Hepatocyte (in vitro differentiated cells): ENCODE data around the gene RBM33. TPM values are rescaled to one million over a fixed set of nuclear protein-coding genes. Genes with fewer than 3 reads are reported as not detected.

Experiments
- DNase-seq: peaks from one replicate; pipeline ENCODE4 v3.0.0-alpha.2; 2016; ENCODE audit warnings: low spot score
- H2AFZ ChIP-seq: fragments of 200-600 bp; sonication (generic); 2 replicates; pipeline ENCODE4 v1.6.0; 2016; ENCODE audit warnings: antibody characterized with exemption, mild to moderate bottlenecking
- H3K27ac ChIP-seq: fragments of 200-600 bp; sonication (generic); 2 replicates; pipeline ENCODE4 v1.5.1; 2016; ENCODE audit warnings: mild to moderate bottlenecking
- H3K27me3 ChIP-seq: fragments of 200-600 bp; sonication (generic); 2 replicates; pipeline ENCODE4 v1.6.1; 2016
- H3K36me3 ChIP-seq: fragments of 200-600 bp; sonication (generic); replicated peaks from 2 replicates; pipeline ENCODE4 v1.5.1; 2016; ENCODE audit warnings: low read depth; ENCODE audit not compliant: insufficient read depth
- H3K4me1 ChIP-seq: fragments of 200-600 bp; sonication (generic); 2 replicates; pipeline ENCODE4 v1.5.1; 2016; ENCODE audit warnings: mild to moderate bottlenecking, moderate library complexity; ENCODE audit not compliant: insufficient read depth
- H3K4me2 ChIP-seq: fragments of 200-600 bp; sonication (generic); 2 replicates; pipeline ENCODE4 v1.6.0; 2016
- H3K4me3 ChIP-seq: fragments of 200-600 bp; sonication (generic); 2 replicates; pipeline ENCODE4 v1.5.1; 2016; ENCODE audit warnings: mild to moderate bottlenecking
- H3K79me2 ChIP-seq: fragments of 200-600 bp; sonication (generic); 2 replicates; pipeline ENCODE4 v1.6.0; 2017; ENCODE audit warnings: mild to moderate bottlenecking
- H3K9me2 ChIP-seq: fragments of 200-600 bp; sonication (generic); replicated peaks from 2 replicates; pipeline ENCODE4 v1.6.0; 2017; ENCODE audit warnings: mild to moderate bottlenecking; ENCODE audit not compliant: insufficient read depth
- H3K9me3 ChIP-seq: fragments of 200-600 bp; sonication (generic); 2 replicates; pipeline ENCODE4 v1.5.1; 2016; ENCODE audit warnings: low read depth, mild to moderate bottlenecking
- H4K20me1 ChIP-seq: fragments of 200-600 bp; sonication (generic); 2 replicates; pipeline ENCODE4 v1.6.0; 2016; ENCODE audit warnings: mild to moderate bottlenecking; ENCODE audit not compliant: insufficient read depth, poor library complexity, severe bottlenecking
- EZH2 ChIP-seq: fragments of 200-600 bp; sonication (generic); IDR thresholded peaks from 2 replicates; pipeline ENCODE4 v1.6.1; 2016; ENCODE audit warnings: antibody characterized with exemption, mild to moderate bottlenecking, borderline replicate concordance
- EZH2phosphoT487 ChIP-seq: fragments of 200-600 bp; sonication (generic); IDR thresholded peaks from one replicate; pipeline ENCODE4 v1.6.1; 2018; ENCODE audit warnings: antibody characterized with exemption, mild to moderate bottlenecking, low read depth, moderate library complexity; ENCODE audit not compliant: unreplicated experiment, severe bottlenecking
- WGBS: methylation state at CpG from one replicate; pipeline ENCODE4 v1.1.6; 2016; ENCODE audit warnings: low lambda C conversion rate; ENCODE audit errors: missing lambda C conversion rate; 5-methylcytosine and 5-hydroxymethylcytosine counted together
- polyA plus RNA-seq: library from polyadenylated mRNA; unstranded; fragments of >200 nt; fragmentation: Nextera tagmentation; extraction: Ambion mirVana; gene quantifications from 2 replicates; pipeline ENCODE4 v1.2.1, GENCODE V29; 2016
- total RNA-seq: library from RNA; depleted of rRNA; stranded (reverse); fragments of >200 nt; gene quantifications from 2 replicates; pipeline ENCODE4 v1.2.3, GENCODE V29; 2014
- TF ChIP-seq, protein P1 (sequence below): fragments of 200-600 bp; sonication (generic); IDR thresholded peaks from 2 replicates; pipeline ENCODE4 v1.5.1; 2016; ENCODE audit warnings: antibody characterized with exemption, mild to moderate bottlenecking; ENCODE audit not compliant: poor library complexity

Gene RBM33
- total and polyA plus RNA-seq, 2 experiments from 2014 or later: 24.8 to 40.8 TPM

DNA sequence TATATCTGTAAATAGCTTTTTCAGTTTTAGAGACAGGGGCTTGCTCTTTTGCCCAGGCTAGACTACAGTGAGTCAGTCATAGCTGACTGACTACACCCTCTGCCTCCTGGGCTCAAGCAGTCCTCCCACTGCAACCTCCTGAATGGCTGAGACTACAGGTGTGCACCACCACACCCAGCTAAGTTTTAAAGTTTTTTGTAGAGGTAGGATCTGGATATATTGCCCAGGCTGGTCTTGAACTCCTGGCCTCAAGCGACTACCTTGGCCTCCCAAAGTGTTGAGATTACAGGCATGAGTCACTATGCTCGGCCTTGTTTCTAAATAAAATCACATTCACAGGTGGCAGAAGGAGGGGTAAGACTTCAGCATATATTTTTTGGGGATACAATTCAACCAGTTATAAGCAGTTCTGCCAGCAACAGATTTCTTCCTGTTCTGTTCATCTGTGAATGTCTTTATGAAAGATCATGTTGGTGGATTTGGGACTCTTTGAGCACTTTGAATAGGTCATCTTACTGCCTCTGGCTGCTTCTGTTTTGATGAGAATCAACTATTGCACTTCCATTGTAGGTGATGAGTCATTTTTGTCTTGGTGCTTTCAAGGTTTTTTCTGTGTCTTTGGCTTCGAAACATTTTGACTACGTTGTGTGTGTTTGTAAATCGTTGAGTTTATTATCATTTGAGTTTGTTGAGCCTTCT is 15.7 kb downstream of the RBM33 start:
- whole genome bisulfite sequencing: 80% methylated on average over 5 of the region's 5 CpGs
- Histone ChIP-seq H2AFZ (no peak overlapping the region), H3K9me2 (no peaks in the 10 kb centered on the region), H3K9me3 (no peaks in the 10 kb centered on the region), H4K20me1 (peaks cover 93% of the 10 kb centered on the region), H3K4me3 (no peak overlapping the region), H3K27ac (no peak overlapping the region), H3K4me2 (no peak overlapping the region), H3K27me3 (no peaks in the 10 kb centered on the region), H3K4me1 (peaks cover 3% of the 10 kb centered on the region), H3K79me2 (peaks cover 100% of the 10 kb centered on the region), H3K36me3 (no peaks in the 10 kb centered on the region)
- DNase-seq: no peak
- TF ChIP-seq EZH2phosphoT487 (no peak), EZH2 (no peak)
- TF ChIP-seq, protein P1, sequence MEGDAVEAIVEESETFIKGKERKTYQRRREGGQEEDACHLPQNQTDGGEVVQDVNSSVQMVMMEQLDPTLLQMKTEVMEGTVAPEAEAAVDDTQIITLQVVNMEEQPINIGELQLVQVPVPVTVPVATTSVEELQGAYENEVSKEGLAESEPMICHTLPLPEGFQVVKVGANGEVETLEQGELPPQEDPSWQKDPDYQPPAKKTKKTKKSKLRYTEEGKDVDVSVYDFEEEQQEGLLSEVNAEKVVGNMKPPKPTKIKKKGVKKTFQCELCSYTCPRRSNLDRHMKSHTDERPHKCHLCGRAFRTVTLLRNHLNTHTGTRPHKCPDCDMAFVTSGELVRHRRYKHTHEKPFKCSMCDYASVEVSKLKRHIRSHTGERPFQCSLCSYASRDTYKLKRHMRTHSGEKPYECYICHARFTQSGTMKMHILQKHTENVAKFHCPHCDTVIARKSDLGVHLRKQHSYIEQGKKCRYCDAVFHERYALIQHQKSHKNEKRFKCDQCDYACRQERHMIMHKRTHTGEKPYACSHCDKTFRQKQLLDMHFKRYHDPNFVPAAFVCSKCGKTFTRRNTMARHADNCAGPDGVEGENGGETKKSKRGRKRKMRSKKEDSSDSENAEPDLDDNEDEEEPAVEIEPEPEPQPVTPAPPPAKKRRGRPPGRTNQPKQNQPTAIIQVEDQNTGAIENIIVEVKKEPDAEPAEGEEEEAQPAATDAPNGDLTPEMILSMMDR: no peak

DNA sequence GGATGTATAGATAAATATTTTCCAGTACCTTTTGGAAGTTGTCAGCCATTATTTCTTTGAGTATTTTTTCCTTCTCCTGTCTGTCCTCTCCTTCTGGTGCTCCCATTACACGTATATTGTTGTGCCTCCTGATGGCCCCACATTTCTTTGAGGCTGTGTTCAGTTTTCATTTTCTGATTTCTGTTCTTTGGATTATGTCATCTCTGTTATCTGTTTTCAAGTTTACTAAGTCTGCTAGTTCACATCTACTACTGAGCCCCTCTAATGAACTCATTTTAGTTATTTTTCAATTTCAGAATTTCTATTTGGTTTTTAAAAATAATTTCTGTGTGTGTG is 16.3 kb downstream of the RBM33 start:
- no peak for DNase-seq
- 94% methylated on average over 1 of the region's 1 CpG for WGBS
- Histone ChIP-seq H3K9me2 (no peaks in the 10 kb centered on the region), H4K20me1 (peaks cover 89% of the 10 kb centered on the region), H3K36me3 (no peaks in the 10 kb centered on the region), H2AFZ (no peak overlapping the region), H3K4me1 (peaks cover 8% of the 10 kb centered on the region), H3K9me3 (no peaks in the 10 kb centered on the region), H3K27ac (no peak overlapping the region), H3K79me2 (peaks cover 99% of the 10 kb centered on the region), H3K27me3 (no peaks in the 10 kb centered on the region), H3K4me3 (no peak overlapping the region), H3K4me2 (no peak overlapping the region)
- TF ChIP-seq EZH2 (no peak), EZH2phosphoT487 (no peak)
- TF ChIP-seq, protein P1: no peak

DNA sequence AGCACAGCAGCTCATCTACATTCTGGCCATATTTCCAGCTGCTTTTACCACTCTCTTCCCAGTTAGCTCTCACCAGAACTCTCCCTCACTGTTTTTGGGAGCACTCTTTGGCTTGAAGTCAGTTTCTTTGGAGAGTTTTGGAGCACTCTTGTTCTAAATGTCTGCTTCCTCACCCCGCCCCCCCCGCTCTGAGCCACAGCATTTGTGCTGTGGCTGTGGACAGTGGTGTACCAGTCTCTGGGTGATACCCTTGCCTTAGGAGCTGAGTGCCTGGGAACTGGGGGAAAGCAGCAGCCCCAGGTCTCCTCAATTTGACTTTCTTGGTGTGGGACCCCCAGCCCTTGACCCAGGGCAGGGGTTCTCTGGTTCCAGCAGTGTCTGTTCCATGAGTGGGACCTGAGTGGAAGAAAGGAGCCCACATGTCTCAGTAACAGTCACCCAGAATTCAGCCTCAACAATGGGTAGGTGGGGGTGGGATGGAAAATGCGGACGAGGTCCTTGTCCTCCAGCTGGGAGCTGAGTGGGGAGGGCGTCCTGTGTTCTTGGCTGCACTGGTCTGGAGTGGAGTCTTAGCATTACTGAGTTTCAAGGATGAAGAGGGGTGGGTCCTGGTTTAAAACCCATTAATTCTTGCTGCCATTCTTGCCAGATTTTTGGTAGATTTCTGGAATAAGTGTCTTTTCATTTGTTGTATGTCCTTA is 18.0 kb downstream of the RBM33 start:
- no peak overlapping the region for H3K4me3 ChIP-seq
- no peak overlapping the region for H2AFZ ChIP-seq
- no peaks in the 10 kb centered on the region for H3K36me3 ChIP-seq
- DNase-seq: no peak
- TF ChIP-seq, protein P1: no peak
- TF ChIP-seq EZH2 (no peak), EZH2phosphoT487 (no peak)
- no peaks in the 10 kb centered on the region for H3K9me3 ChIP-seq
- H3K27ac ChIP-seq: no peak overlapping the region
- H3K9me2 ChIP-seq: no peaks in the 10 kb centered on the region
- no peaks in the 10 kb centered on the region for H3K27me3 ChIP-seq
- no peak overlapping the region for H3K4me2 ChIP-seq
- WGBS: 98% methylated on average over 5 of the region's 5 CpGs
- H3K4me1 ChIP-seq: peaks cover 13% of the 10 kb centered on the region
- peaks cover 86% of the 10 kb centered on the region for H4K20me1 ChIP-seq
- H3K79me2 ChIP-seq: peaks cover 97% of the 10 kb centered on the region
